Right cardiac atrium (tissue), 5 donors: ENCODE results near the gene AK6. TPM values are rescaled to one million over a fixed set of nuclear protein-coding genes. Genes with fewer than 3 reads are reported as not detected.

Experiments
- ATAC-seq, 2 donors: fragments of 200-7000 bp; cut with Tn5 transposase; one replicate each; pipeline versions ENCODE4 v1.8.0 to v1.9.1; 2020; ENCODE audit warnings: moderate library complexity in 2 of 2, mild to moderate bottlenecking in 1 of 2
- DNase-seq, 3 donors: peaks; one replicate each; pipeline ENCODE4 v3.0.0-alpha.2; 2020
- H3K27ac ChIP-seq: one replicate; pipeline ENCODE4 v1.5.1; 2013; ENCODE audit warnings: mild to moderate bottlenecking, low read length, control low read depth, moderate library complexity
- H3K27me3 ChIP-seq: one replicate; pipeline ENCODE4 v1.6.1; 2013; ENCODE audit not compliant: control insufficient read depth, insufficient read depth
- H3K4me1 ChIP-seq: one replicate; pipeline ENCODE4 v1.6.1; 2013; ENCODE audit warnings: low read length; ENCODE audit not compliant: control insufficient read depth, insufficient read depth
- H3K4me3 ChIP-seq: one replicate; pipeline ENCODE4 v1.5.1; 2013; ENCODE audit warnings: low read length, control low read depth
- H3K9me3 ChIP-seq: one replicate; pipeline ENCODE4 v1.6.1; 2013; ENCODE audit warnings: low read length; ENCODE audit not compliant: control insufficient read depth
- WGBS: extraction: QIAGEN DNeasy Blood & Tissue Kit; methylation state at CpG from one replicate; pipeline ENCODE4 v1.1.7; 2013; 5-methylcytosine and 5-hydroxymethylcytosine counted together
- intact Hi-C, 4 donors: fragments of 100-400 bp; cut with DNase I; formaldehyde crosslinking; loops; one replicate each; pipeline versions ENCODE4 v1.11.0 to v1.14.0; 2022 to 2023
- long read RNA-seq, 4 donors: library from polyadenylated mRNA; unstranded; transcript quantifications; one replicate each; pipeline ENCODE4 v2.0.0, GENCODE V29; 2020 to 2021
- polyA plus RNA-seq: library from polyadenylated mRNA; stranded (reverse); fragments of 200-250 nt; gene quantifications from one replicate; pipeline ENCODE4 v1.2.3, GENCODE V29; 2013
- total RNA-seq, 4 donors: library from RNA; stranded (reverse); fragmentation: NEBNext Ultra II Directional; extraction: Animal tissue kit (Norgen Biotek cat#: 25700); gene quantifications; one replicate each; pipeline ENCODE4 v1.2.1, GENCODE V29; 2021
- donor health status: healthy with polysubstance abuse.
- donor health status: DM: no; HTN: yes; CAD: no.
- donor health status: DM: no; HTN: no; CAD: no.
- donor health status: DM: no; HTN: yes; CAD: no; lungs with severe emphysema.
- donor health status: DM: yes; HTN: yes; CAD: no.

AK6 gene
- total RNA-seq (10 to 100 TPM; 29.4 to 38.0 (median 34.1) TPM), polyA plus RNA-seq (36.7 TPM)
- long read RNA-seq, donor 1, transcript AK6-202 (5 exons, 1,648 nt), result major isoform, 16 of 20 reads
- long read RNA-seq, donor 1, partial matches to known transcripts, result 1 of 20 reads
- long read RNA-seq, donor 1, other reads (novel, unspliced or antisense), result 1 of 20 reads
- long read RNA-seq, donor 2, transcript AK6-202 (5 exons, 1,648 nt), result major isoform, 9 of 10 reads
- long read RNA-seq, donor 2, partial matches to known transcripts, result 0 of 10 reads
- long read RNA-seq, donor 2, other reads (novel, unspliced or antisense), result 1 of 10 reads
- long read RNA-seq, donor 3, transcript AK6-202 (5 exons, 1,648 nt), result major isoform, 19 of 19 reads
- long read RNA-seq, donor 3, partial matches to known transcripts, result 0 of 19 reads
- long read RNA-seq, donor 3, other reads (novel, unspliced or antisense), result 0 of 19 reads
- long read RNA-seq, donor 4, transcript AK6-202 (5 exons, 1,648 nt), result major isoform, 6 of 9 reads
- long read RNA-seq, donor 4, partial matches to known transcripts, result 2 of 9 reads
- long read RNA-seq, donor 4, other reads (novel, unspliced or antisense), result 1 of 9 reads

- Histone ChIP-seq H3K9me3 (no peaks in the 10 kb centered on the region), H3K27ac (peak within 1 kb of the TSS; percentile 86), H3K27me3 (no peaks in the 10 kb centered on the region), H3K4me3 (peak within 1 kb of the TSS; percentile 83), H3K4me1 (peaks cover 2% of the 10 kb centered on the region)
- intact Hi-C loops, result no loop called here
- WGBS, result under 1% methylated on average over 66 of the region's 66 CpGs
- peak; percentile 95 to 98 (median 96) for DNase-seq
- ATAC-seq, result peak; percentile 99
Observed at GRCh38 chr5:69369340-69370121, at the start of gene AK6, which contains the start of the genes RAD17 and TAF9. Gene AK6 (minus strand): TSS chr5:69369520. CDS start chr5:69369490, 30 bp downstream. Gene RAD17 (plus strand): TSS chr5:69369818. CDS start chr5:69372209, 2,391 bp downstream. Gene TAF9 (minus strand): TSS chr5:69369520. CDS start chr5:69365737, 3,783 bp downstream.

- 92% methylated on average over 3 of the region's 3 CpGs for WGBS
- Histone ChIP-seq H3K9me3 (no peaks in the 10 kb centered on the region), H3K4me3 (no peak overlapping the region), H3K4me1 (no peaks in the 10 kb centered on the region), H3K27me3 (no peaks in the 10 kb centered on the region), H3K27ac (no peak overlapping the region)
- DNase-seq, result no peak
- no peak for ATAC-seq
- intact Hi-C loops, result no loop called here
Observed at GRCh38 chr5:69418554-69418953, 49.2 kb upstream of the AK6 start.

GRCh38 chr5:69416699-69417098, 47.4 kb upstream of the AK6 start:
- H3K27ac ChIP-seq, result no peak overlapping the region
- H3K4me1 ChIP-seq, result no peaks in the 10 kb centered on the region
- no peak overlapping the region for H3K4me3 ChIP-seq
- intact Hi-C loops, result no loop called here
- ATAC-seq (no peak), DNase-seq (no peak)
- H3K27me3 ChIP-seq, result no peaks in the 10 kb centered on the region
- H3K9me3 ChIP-seq, result no peaks in the 10 kb centered on the region

- Histone ChIP-seq H3K27me3 (no peaks in the 10 kb centered on the region), H3K4me1 (no peaks in the 10 kb centered on the region), H3K9me3 (no peaks in the 10 kb centered on the region), H3K4me3 (no peak overlapping the region), H3K27ac (no peak overlapping the region)
- no peak for DNase-seq
- ATAC-seq, result no peak
- 93% methylated on average over 6 of the region's 6 CpGs for WGBS
- intact Hi-C loops, result no loop called here
Observed at GRCh38 chr5:69416180-69416579, 46.9 kb upstream of the AK6 start.

GRCh38 chr5:69415584-69415958, 46.3 kb upstream of the AK6 start:
- Histone ChIP-seq H3K9me3 (no peaks in the 10 kb centered on the region), H3K27ac (no peak overlapping the region), H3K4me3 (peak overlapping the region; percentile 68), H3K27me3 (no peaks in the 10 kb centered on the region), H3K4me1 (no peaks in the 10 kb centered on the region)
- DNase-seq (no peak), ATAC-seq (no peak)
- WGBS, result 56% methylated on average over 18 of the region's 18 CpGs
- intact Hi-C loops, result no loop called here

- Histone ChIP-seq H3K4me3 (peak within 1 kb of the TSS; percentile 68), H3K27me3 (no peaks in the 10 kb centered on the region), H3K4me1 (no peaks in the 10 kb centered on the region), H3K9me3 (no peaks in the 10 kb centered on the region), H3K27ac (no peak within 1 kb of the TSS)
- ATAC-seq (peak; percentile 97 to 99), DNase-seq (peak; percentile 71 to 86 (median 85))
- intact Hi-C loops, result no loop called here
- 19% methylated on average over 78 of the region's 78 CpGs for WGBS
Observed at GRCh38 chr5:69414885-69415583, 45.7 kb upstream of the AK6 start, which contains the start of gene MARVELD2. Gene MARVELD2 (plus strand): TSS chr5:69415116. CDS start chr5:69419386, 4,270 bp downstream.

GRCh38 chr5:69404659-69405330, 35.5 kb upstream of the AK6 start:
- intact Hi-C loops, result no loop called here
- no peak overlapping the region for H3K4me3 ChIP-seq
- DNase-seq (no peak), ATAC-seq (no peak)
- no peaks in the 10 kb centered on the region for H3K9me3 ChIP-seq
- H3K4me1 ChIP-seq, result no peaks in the 10 kb centered on the region
- no peak overlapping the region for H3K27ac ChIP-seq
- H3K27me3 ChIP-seq, result no peaks in the 10 kb centered on the region
- 88% methylated on average over 15 of the region's 15 CpGs for whole genome bisulfite sequencing

GRCh38 chr5:69378376-69378775, 9.1 kb upstream of the AK6 start:
- intact Hi-C loops, result no loop called here
- Histone ChIP-seq H3K9me3 (no peaks in the 10 kb centered on the region), H3K27ac (no peak overlapping the region), H3K27me3 (no peaks in the 10 kb centered on the region), H3K4me3 (no peak overlapping the region), H3K4me1 (no peaks in the 10 kb centered on the region)
- ATAC-seq (no peak), DNase-seq (no peak)

GRCh38 chr5:69374911-69375446, 5.7 kb upstream of the AK6 start:
- H3K4me1 ChIP-seq, result no peaks in the 10 kb centered on the region
- no peak for DNase-seq
- H3K27me3 ChIP-seq, result no peaks in the 10 kb centered on the region
- ATAC-seq, result no peak
- H3K27ac ChIP-seq, result no peak overlapping the region
- intact Hi-C loops, result no loop called here
- no peaks in the 10 kb centered on the region for H3K9me3 ChIP-seq
- no peak overlapping the region for H3K4me3 ChIP-seq
- WGBS, result 95% methylated on average over 4 of the region's 4 CpGs

- H3K9me3 ChIP-seq, result no peaks in the 10 kb centered on the region
- DNase-seq (no peak), ATAC-seq (no peak)
- 98% methylated on average over 5 of the region's 5 CpGs for WGBS
- peaks cover 2% of the 10 kb centered on the region for H3K4me1 ChIP-seq
- H3K27me3 ChIP-seq, result no peaks in the 10 kb centered on the region
- H3K4me3 ChIP-seq, result no peak overlapping the region
- intact Hi-C loops, result no loop called here
- no peak overlapping the region for H3K27ac ChIP-seq
Observed at GRCh38 chr5:69372394-69372793, 3.1 kb upstream of the AK6 start.
